ENCODE data around the gene HEATR5A. TPM values are rescaled to one million over a fixed set of nuclear protein-coding genes. Genes with fewer than 3 reads are reported as not detected.

HEATR5A gene
- polyA plus RNA-seq, 2 of the 4 experiments (the other 2 are of a cell fraction) = 29.5 to 49.5 TPM

DNA sequence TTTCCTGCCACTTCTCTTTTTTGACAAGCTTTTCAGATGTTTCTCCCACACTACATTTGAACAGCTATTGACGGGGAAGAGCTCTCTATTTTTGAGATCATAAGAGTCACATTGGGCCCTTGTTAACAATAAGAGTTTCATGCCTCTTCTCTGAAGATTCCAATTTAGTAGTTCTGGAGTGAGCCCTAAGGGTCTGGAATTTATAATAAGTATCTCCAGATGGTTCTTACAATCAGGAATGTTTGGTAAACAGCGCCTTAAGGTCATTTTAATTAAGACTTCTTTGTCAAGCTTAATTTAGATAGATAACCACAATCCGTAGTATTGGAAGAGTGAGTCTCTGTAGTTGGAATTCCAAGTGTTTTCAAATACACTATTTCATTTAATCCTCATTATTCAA lies 152.1 kb downstream of the HEATR5A start:
- TF ChIP-seq HOXB13 (CRISPR knock-in tag; IDR thresholded peaks at IDR 0.05; ENCODE audit: low read depth) = no peak
- TF ChIP-seq TFCP2L1 (CRISPR knock-in tag; IDR thresholded peaks at IDR 0.05) = no peak
- TF ChIP-seq, protein P1, sequence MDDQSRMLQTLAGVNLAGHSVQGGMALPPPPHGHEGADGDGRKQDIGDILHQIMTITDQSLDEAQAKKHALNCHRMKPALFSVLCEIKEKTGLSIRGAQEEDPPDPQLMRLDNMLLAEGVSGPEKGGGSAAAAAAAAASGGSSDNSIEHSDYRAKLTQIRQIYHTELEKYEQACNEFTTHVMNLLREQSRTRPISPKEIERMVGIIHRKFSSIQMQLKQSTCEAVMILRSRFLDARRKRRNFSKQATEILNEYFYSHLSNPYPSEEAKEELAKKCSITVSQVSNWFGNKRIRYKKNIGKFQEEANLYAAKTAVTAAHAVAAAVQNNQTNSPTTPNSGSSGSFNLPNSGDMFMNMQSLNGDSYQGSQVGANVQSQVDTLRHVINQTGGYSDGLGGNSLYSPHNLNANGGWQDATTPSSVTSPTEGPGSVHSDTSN (IDR thresholded peaks at IDR 0.05) = no peak
- TF ChIP-seq CEBPB (IDR thresholded peaks at IDR 0.05) = no peak
- no peak for TF ChIP-seq PHF8 (IDR thresholded peaks at IDR 0.05; ENCODE audit: borderline replicate concordance, low read depth)
- TF ChIP-seq, protein P2, sequence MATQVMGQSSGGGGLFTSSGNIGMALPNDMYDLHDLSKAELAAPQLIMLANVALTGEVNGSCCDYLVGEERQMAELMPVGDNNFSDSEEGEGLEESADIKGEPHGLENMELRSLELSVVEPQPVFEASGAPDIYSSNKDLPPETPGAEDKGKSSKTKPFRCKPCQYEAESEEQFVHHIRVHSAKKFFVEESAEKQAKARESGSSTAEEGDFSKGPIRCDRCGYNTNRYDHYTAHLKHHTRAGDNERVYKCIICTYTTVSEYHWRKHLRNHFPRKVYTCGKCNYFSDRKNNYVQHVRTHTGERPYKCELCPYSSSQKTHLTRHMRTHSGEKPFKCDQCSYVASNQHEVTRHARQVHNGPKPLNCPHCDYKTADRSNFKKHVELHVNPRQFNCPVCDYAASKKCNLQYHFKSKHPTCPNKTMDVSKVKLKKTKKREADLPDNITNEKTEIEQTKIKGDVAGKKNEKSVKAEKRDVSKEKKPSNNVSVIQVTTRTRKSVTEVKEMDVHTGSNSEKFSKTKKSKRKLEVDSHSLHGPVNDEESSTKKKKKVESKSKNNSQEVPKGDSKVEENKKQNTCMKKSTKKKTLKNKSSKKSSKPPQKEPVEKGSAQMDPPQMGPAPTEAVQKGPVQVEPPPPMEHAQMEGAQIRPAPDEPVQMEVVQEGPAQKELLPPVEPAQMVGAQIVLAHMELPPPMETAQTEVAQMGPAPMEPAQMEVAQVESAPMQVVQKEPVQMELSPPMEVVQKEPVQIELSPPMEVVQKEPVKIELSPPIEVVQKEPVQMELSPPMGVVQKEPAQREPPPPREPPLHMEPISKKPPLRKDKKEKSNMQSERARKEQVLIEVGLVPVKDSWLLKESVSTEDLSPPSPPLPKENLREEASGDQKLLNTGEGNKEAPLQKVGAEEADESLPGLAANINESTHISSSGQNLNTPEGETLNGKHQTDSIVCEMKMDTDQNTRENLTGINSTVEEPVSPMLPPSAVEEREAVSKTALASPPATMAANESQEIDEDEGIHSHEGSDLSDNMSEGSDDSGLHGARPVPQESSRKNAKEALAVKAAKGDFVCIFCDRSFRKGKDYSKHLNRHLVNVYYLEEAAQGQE (IDR thresholded peaks at IDR 0.05) = no peak
- TF ChIP-seq BHLHE40 (IDR thresholded peaks at IDR 0.05; ENCODE audit: low read depth, low read length) = no peak
- TF ChIP-seq, protein P3, sequence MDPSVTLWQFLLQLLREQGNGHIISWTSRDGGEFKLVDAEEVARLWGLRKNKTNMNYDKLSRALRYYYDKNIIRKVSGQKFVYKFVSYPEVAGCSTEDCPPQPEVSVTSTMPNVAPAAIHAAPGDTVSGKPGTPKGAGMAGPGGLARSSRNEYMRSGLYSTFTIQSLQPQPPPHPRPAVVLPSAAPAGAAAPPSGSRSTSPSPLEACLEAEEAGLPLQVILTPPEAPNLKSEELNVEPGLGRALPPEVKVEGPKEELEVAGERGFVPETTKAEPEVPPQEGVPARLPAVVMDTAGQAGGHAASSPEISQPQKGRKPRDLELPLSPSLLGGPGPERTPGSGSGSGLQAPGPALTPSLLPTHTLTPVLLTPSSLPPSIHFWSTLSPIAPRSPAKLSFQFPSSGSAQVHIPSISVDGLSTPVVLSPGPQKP (IDR thresholded peaks at IDR 0.05; ENCODE audit: low read depth, low read length) = no peak
- TF ChIP-seq, protein P4, sequence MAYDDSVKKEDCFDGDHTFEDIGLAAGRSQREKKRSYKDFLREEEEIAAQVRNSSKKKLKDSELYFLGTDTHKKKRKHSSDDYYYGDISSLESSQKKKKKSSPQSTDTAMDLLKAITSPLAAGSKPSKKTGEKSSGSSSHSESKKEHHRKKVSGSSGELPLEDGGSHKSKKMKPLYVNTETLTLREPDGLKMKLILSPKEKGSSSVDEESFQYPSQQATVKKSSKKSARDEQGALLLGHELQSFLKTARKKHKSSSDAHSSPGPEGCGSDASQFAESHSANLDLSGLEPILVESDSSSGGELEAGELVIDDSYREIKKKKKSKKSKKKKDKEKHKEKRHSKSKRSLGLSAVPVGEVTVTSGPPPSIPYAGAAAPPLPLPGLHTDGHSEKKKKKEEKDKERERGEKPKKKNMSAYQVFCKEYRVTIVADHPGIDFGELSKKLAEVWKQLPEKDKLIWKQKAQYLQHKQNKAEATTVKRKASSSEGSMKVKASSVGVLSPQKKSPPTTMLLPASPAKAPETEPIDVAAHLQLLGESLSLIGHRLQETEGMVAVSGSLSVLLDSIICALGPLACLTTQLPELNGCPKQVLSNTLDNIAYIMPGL (CRISPR knock-in tag; IDR thresholded peaks at IDR 0.05; ENCODE audit: borderline replicate concordance) = no peak
- no peak for TF ChIP-seq ZNF302 (CRISPR knock-in tag; IDR thresholded peaks at IDR 0.05)
- no peak for TF ChIP-seq JUN (IDR thresholded peaks at IDR 0.05)
- TF ChIP-seq HOXA7 (CRISPR knock-in tag; IDR thresholded peaks at IDR 0.05) = no peak
- TF ChIP-seq MYC (IDR thresholded peaks at IDR 0.05; ENCODE audit: borderline replicate concordance, low read length) = no peak
- TF ChIP-seq FOXS1 (CRISPR knock-in tag; IDR thresholded peaks at IDR 0.05) = no peak
- ChIA-PET POLR2A (no interaction called here), CTCF (interaction anchor here (0.9 kb wide), 1 partner anchor 19 kb away, joined by 3 read pairs; no protein-coding TSS in a partner anchor)
- Histone ChIP-seq H3K4me2 (no peak overlapping the region), H3K27ac (no peak overlapping the region), H3K9me3 (no peaks in the 10 kb centered on the region), H3K4me3 (no peak overlapping the region), H3K4me1 (peaks cover 15% of the 10 kb centered on the region)
- DNase-seq (ENCODE audit: low read depth in 1 of 2, low spot score in 1 of 2) (no peak), ATAC-seq (no peak), FAIRE-seq (no peak)
- WGBS (ENCODE audit: missing lambda C conversion rate) = 84% methylated on average over 3 of the region's 3 CpGs

DNA sequence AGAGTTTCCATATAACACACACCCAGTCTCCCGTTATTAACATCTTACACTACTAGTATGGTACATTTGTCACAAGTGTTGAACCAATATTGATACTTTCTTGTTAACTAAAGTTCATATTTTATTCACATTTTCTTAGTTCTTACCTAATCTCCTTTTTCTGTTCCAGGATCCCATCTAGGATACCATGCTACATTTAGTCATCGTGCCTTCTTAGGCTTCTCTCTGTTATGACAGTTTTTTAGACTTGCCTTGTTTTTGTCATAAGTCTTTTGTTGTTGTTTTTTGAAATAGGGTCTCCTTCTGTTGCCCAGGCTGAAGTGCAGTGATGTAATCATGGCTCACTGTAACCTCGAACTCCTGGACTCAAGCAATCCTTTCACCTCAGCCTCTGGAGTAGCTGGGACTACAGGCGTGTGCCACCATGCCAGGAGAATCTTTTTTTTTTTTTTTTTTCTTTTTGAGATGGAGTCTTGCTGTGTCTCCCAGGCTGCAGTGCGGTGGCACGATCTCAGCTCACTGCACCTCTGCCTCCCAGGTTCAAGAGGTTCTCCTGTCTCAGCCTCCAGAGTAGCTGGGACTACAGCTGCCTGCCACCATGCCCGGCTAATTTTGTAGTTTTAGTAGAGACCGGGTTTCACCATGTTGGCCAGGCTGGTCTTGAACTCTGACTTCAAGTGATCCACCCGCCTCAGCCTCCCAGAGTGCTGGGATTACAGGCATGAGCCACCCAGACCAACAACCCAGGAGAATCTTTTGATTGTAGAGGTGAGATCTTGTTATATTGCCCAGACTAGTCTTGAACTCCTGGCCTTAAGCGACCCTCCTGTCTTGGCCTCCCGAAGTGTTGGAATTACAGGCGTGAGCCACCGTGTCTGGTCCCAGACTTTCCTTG lies 153.7 kb downstream of the HEATR5A start:
- no peak for ATAC-seq
- H3K9me3 ChIP-seq = no peaks in the 10 kb centered on the region
- no peak for DNase-seq (ENCODE audit: low read depth in 1 of 2, low spot score in 1 of 2)
- POLR2A ChIA-PET = no interaction called here
- H3K4me1 ChIP-seq = peaks cover 30% of the 10 kb centered on the region
- no peak for TF ChIP-seq ZFP36 (IDR thresholded peaks at IDR 0.05; ENCODE audit: borderline replicate concordance, partially characterized antibody)
- TF ChIP-seq CBX2 (IDR thresholded peaks at IDR 0.05; ENCODE audit: borderline replicate concordance, low read depth) = no peak
- no peak for TF ChIP-seq BHLHE40 (IDR thresholded peaks at IDR 0.05; ENCODE audit: low read depth, low read length)
- TF ChIP-seq MAZ (IDR thresholded peaks at IDR 0.05; ENCODE audit: borderline replicate concordance, low read depth, low read length) = no peak
- no peak for TF ChIP-seq EHMT2 (IDR thresholded peaks at IDR 0.05; ENCODE audit: low read depth)
- TF ChIP-seq, protein P3 (IDR thresholded peaks at IDR 0.05; ENCODE audit: low read depth, low read length) = no peak
- 83% methylated on average over 13 of the region's 13 CpGs for WGBS (ENCODE audit: missing lambda C conversion rate)
- no peak overlapping the region for H3K4me3 ChIP-seq
- CTCF ChIA-PET = interaction anchor here (0.6 to 2.0 kb wide), 3 partner anchors 9 to 47 kb away, joined by 3 to 5 read pairs (median 5); no protein-coding TSS in a partner anchor
- FAIRE-seq = no peak
- no peak overlapping the region for H3K27ac ChIP-seq
- no peak overlapping the region for H3K4me2 ChIP-seq
